CD14-positive monocyte (primary cell): ENCODE measurements around the gene LMO7. TPM values are rescaled to one million over a fixed set of nuclear protein-coding genes. Genes with fewer than 3 reads are reported as not detected.

Experiments
- DNase-seq, 3 donors: peaks; one replicate each; pipeline ENCODE4 v3.0.0-alpha.2; 2011 to 2022
- H2AFZ ChIP-seq: 2 replicates; pipeline ENCODE4 v1.6.0; 2012; ENCODE audit warnings: mild to moderate bottlenecking, low read depth, low read length, inconsistent platforms; ENCODE audit not compliant: insufficient read depth, poor library complexity, severe bottlenecking
- H3K27ac ChIP-seq, 2 donors: 1 replicate in 1 of 2; 2 replicates in 1 of 2; pipeline ENCODE4 v1.5.1; 2012 to 2013; ENCODE audit warnings: low read length in 2 of 2, control low read depth in 1 of 2, inconsistent platforms in 1 of 2, low read depth in 1 of 2, mild to moderate bottlenecking in 1 of 2
- H3K27me3 ChIP-seq, 2 donors: one replicate each; pipeline versions ENCODE4 v1.6.0 to v1.6.1; 2011 to 2013; ENCODE audit warnings: low read length in 2 of 2; ENCODE audit not compliant: control insufficient read depth in 2 of 2, insufficient read depth in 2 of 2
- H3K36me3 ChIP-seq, 2 donors: replicated peaks in 1 of 2; 1 replicate in 1 of 2; 2 replicates in 1 of 2; pipeline versions ENCODE4 v1.5.1 to v1.6.1; 2012 to 2013; ENCODE audit warnings: low read length in 2 of 2, control low read depth in 1 of 2, inconsistent platforms in 1 of 2, mild to moderate bottlenecking in 1 of 2; ENCODE audit not compliant: insufficient read depth in 2 of 2, control insufficient read depth in 1 of 2
- H3K4me1 ChIP-seq, 2 donors: 1 replicate in 1 of 2; 2 replicates in 1 of 2; pipeline versions ENCODE4 v1.5.1 to v1.6.1; 2012 to 2013; ENCODE audit warnings: low read length in 2 of 2, control low read depth in 1 of 2, inconsistent platforms in 1 of 2, mild to moderate bottlenecking in 1 of 2, moderate library complexity in 1 of 2; ENCODE audit not compliant: insufficient read depth in 2 of 2, control insufficient read depth in 1 of 2
- H3K4me2 ChIP-seq: replicated peaks from 2 replicates; pipeline ENCODE3; 2012; ENCODE audit warnings: low read length, moderate library complexity, mild to moderate bottlenecking; ENCODE audit not compliant: poor library complexity, severe bottlenecking; ENCODE audit errors: extremely low read depth
- H3K4me3 ChIP-seq, 3 experiments: fragments of 200-600 bp in 1 of 3; sonication (generic) in 1 of 3; replicated peaks in 1 of 3; 1 replicate in 2 of 3; 2 replicates in 1 of 3; pipeline ENCODE4 v1.5.1; 2011 to 2013; ENCODE audit warnings: low read length in 3 of 3, mild to moderate bottlenecking in 3 of 3, control low read depth in 2 of 3, low read depth in 2 of 3, inconsistent platforms in 1 of 3, moderate library complexity in 1 of 3
- H3K79me2 ChIP-seq: 2 replicates; pipeline ENCODE4 v1.6.0; 2012; ENCODE audit warnings: mild to moderate bottlenecking, control low read depth, inconsistent platforms, low read length, moderate library complexity; ENCODE audit not compliant: insufficient read depth
- H3K9ac ChIP-seq: 2 replicates; pipeline ENCODE4 v1.6.0; 2017; ENCODE audit warnings: low read length, mild to moderate bottlenecking; ENCODE audit not compliant: insufficient read depth, poor library complexity, severe bottlenecking
- H3K9me3 ChIP-seq, 2 donors: replicated peaks in 1 of 2; 1 replicate in 1 of 2; 2 replicates in 1 of 2; pipeline versions ENCODE4 v1.5.1 to v1.6.1; 2012 to 2013; ENCODE audit warnings: low read length in 2 of 2, control low read depth in 1 of 2; ENCODE audit not compliant: control insufficient read depth in 1 of 2, insufficient read depth in 1 of 2
- H4K20me1 ChIP-seq: 2 replicates; pipeline ENCODE4 v1.6.0; 2012; ENCODE audit warnings: mild to moderate bottlenecking, low read length, control low read depth, moderate library complexity; ENCODE audit not compliant: insufficient read depth
- H3K27ac Mint-ChIP-seq, 7 donors: one replicate each; pipeline ENCODE4 v1.8.0; 2020; ENCODE audit warnings: mild to moderate bottlenecking in 7 of 7, mixed read lengths in 7 of 7, moderate library complexity in 6 of 7, inconsistent platforms in 2 of 7
- H3K27me3 Mint-ChIP-seq, 3 donors: one replicate each; pipeline ENCODE4 v1.8.0; 2021 to 2022; ENCODE audit warnings: low read depth in 3 of 3, mild to moderate bottlenecking in 3 of 3, mixed read lengths in 3 of 3, moderate library complexity in 3 of 3, inconsistent platforms in 1 of 3
- H3K36me3 Mint-ChIP-seq, 2 donors: one replicate each; pipeline ENCODE4 v1.8.0; 2020; ENCODE audit warnings: mixed read lengths in 2 of 2, inconsistent platforms in 1 of 2, mild to moderate bottlenecking in 1 of 2
- H3K4me1 Mint-ChIP-seq: one replicate; pipeline ENCODE4 v1.8.0; 2020; ENCODE audit warnings: mild to moderate bottlenecking, mixed read lengths
- H3K4me3 Mint-ChIP-seq, 2 donors: one replicate each; pipeline ENCODE4 v1.8.0; 2020; ENCODE audit warnings: mild to moderate bottlenecking in 2 of 2, mixed read lengths in 2 of 2, moderate library complexity in 1 of 2
- H3K9me3 Mint-ChIP-seq, 7 donors: one replicate each; pipeline ENCODE4 v1.8.0; 2020 to 2022; ENCODE audit warnings: mixed read lengths in 7 of 7, mild to moderate bottlenecking in 6 of 7, moderate library complexity in 6 of 7, inconsistent platforms in 2 of 7
- CTCF ChIP-seq: fragments of 200-600 bp; IDR thresholded peaks from one replicate; pipeline ENCODE4 v1.8.0; 2022; ENCODE audit warnings: antibody characterized with exemption, mild to moderate bottlenecking
- WGBS: methylation state at CpG from one replicate; pipeline ENCODE4 v1.1.5; 2013; ENCODE audit warnings: missing lambda C conversion rate; ENCODE audit not compliant: insufficient coverage; 5-methylcytosine and 5-hydroxymethylcytosine counted together
- intact Hi-C, 2 donors: fragments of 100-400 bp; cut with micrococcal nuclease; formaldehyde crosslinking; loops; one replicate each; pipeline versions ENCODE4 v1.15.0 to v1.15.1; 2023
- polyA plus RNA-seq, 3 donors: library from polyadenylated mRNA; depleted of rRNA in 1 of 3; unstranded in 2 of 3; stranded (reverse) in 1 of 3; fragments of 300-500 nt in 2 of 3; fragments of >200 nt in 1 of 3; fragmentation: Illumina TruSeq in 2 of 3; gene quantifications; 1 replicate in 2 of 3; 2 replicates in 1 of 3; pipeline ENCODE4 v1.2.3, GENCODE V29; 2012 to 2021

Gene LMO7
- polyA plus RNA-seq, 3 donors: 0.79 to 1.6 (median 0.90) TPM

GRCh38 chr13:75687150-75687763 lies 51.1 kb downstream of the LMO7 start:
- H3K27ac Mint-ChIP-seq: no peak overlapping the region
- no peaks in the 10 kb centered on the region for H3K4me1 Mint-ChIP-seq
- no peaks in the 10 kb centered on the region for H4K20me1 ChIP-seq
- DNase-seq: no peak
- no peaks in the 10 kb centered on the region for H3K79me2 ChIP-seq
- no peak overlapping the region for H3K4me3 Mint-ChIP-seq
- intact Hi-C loops: no loop called here
- no peaks in the 10 kb centered on the region for H3K4me1 ChIP-seq
- H3K9me3 ChIP-seq: no peaks in the 10 kb centered on the region
- H3K9me3 Mint-ChIP-seq: peaks cover 0 to 1% (median 0%) of the 10 kb centered on the region in 7 donors
- TF ChIP-seq CTCF: no peak
- H3K4me2 ChIP-seq: no peak overlapping the region
- H3K9ac ChIP-seq: no peak overlapping the region
- no peaks in the 10 kb centered on the region for H3K27me3 Mint-ChIP-seq
- H3K27me3 ChIP-seq: no peaks in the 10 kb centered on the region
- no peak overlapping the region for H3K27ac ChIP-seq
- H3K4me3 ChIP-seq: no peak overlapping the region
- H2AFZ ChIP-seq: no peak overlapping the region
- H3K36me3 ChIP-seq: no peaks in the 10 kb centered on the region
- no peaks in the 10 kb centered on the region for H3K36me3 Mint-ChIP-seq

- Histone ChIP-seq H3K4me1 (no peaks in the 10 kb centered on the region), H3K79me2 (no peaks in the 10 kb centered on the region), H3K9me3 (no peaks in the 10 kb centered on the region), H3K27ac (no peak overlapping the region), H3K4me2 (no peak overlapping the region), H2AFZ (no peak overlapping the region), H3K9ac (no peak overlapping the region), H3K36me3 (no peaks in the 10 kb centered on the region), H3K27me3 (no peaks in the 10 kb centered on the region), H4K20me1 (no peaks in the 10 kb centered on the region), H3K4me3 (no peak overlapping the region)
- 100% methylated on average over 1 of the region's 5 CpGs for WGBS
- H3K9me3 Mint-ChIP-seq: no peaks in the 10 kb centered on the region
- H3K27me3 Mint-ChIP-seq: no peaks in the 10 kb centered on the region
- no peak overlapping the region for H3K27ac Mint-ChIP-seq
- no peaks in the 10 kb centered on the region for H3K4me1 Mint-ChIP-seq
- H3K4me3 Mint-ChIP-seq: no peak overlapping the region
- H3K36me3 Mint-ChIP-seq: no peaks in the 10 kb centered on the region
- no peak for TF ChIP-seq CTCF
- intact Hi-C loops: loop anchor here in 1 of 2 donors (10.0 kb wide), 1 partner anchor 785 kb away; no protein-coding TSS in a partner anchor
- DNase-seq: no peak
Measured at GRCh38 chr13:75689686-75690085, 53.6 kb downstream of the LMO7 start.
